ENCODE results near the gene TTC7B. TPM values are rescaled to one million over a fixed set of nuclear protein-coding genes. Genes with fewer than 3 reads are reported as not detected.
"Not testable (repeated sequence)": the region's sequence is repeated elsewhere in the genome, so short reads cannot be mapped to it uniquely, and the experiment has no call there.

The TTC7B gene
- 30.3 and 32.5 TPM in 2 replicates for total RNA-seq (2014; rRNA removed; shearing (Covaris generic))

- in situ Hi-C loops (cut with HindIII; ENCODE audit: low sequenced_read_pairs): no loop called here
- DNase-seq (ENCODE audit: low spot score): no peak
These were observed at the start of gene TTC7B for GRCh38 chr14:90815822-90816662. Gene TTC7B (minus strand): TSS chr14:90816430. CDS start chr14:90816295, 135 bp downstream.

GRCh38 chr14:90864741-90865140 lies 48.5 kb upstream of the TTC7B start:
- no peak for DNase-seq (ENCODE audit: low spot score)
- in situ Hi-C loops (cut with HindIII; ENCODE audit: low sequenced_read_pairs): no loop called here

- DNase-seq (ENCODE audit: low spot score): no peak
- in situ Hi-C loops (cut with HindIII; ENCODE audit: low sequenced_read_pairs): no loop called here
These were observed 42.3 kb upstream of the TTC7B start for GRCh38 chr14:90858511-90858910.

GRCh38 chr14:90857866-90858265 lies 41.6 kb upstream of the TTC7B start:
- no peak for DNase-seq (ENCODE audit: low spot score)
- in situ Hi-C loops (cut with HindIII; ENCODE audit: low sequenced_read_pairs): no loop called here

- in situ Hi-C loops (cut with HindIII; ENCODE audit: low sequenced_read_pairs); DNase-seq (ENCODE audit: low spot score): not testable (repeated sequence)
These were observed 39.9 kb upstream of the TTC7B start for GRCh38 chr14:90856115-90856514.

GRCh38 chr14:90853116-90853515 lies 36.9 kb upstream of the TTC7B start:
- no peak for DNase-seq (ENCODE audit: low spot score)
- in situ Hi-C loops (cut with HindIII; ENCODE audit: low sequenced_read_pairs): no loop called here

GRCh38 chr14:90851327-90852036 lies 35.3 kb upstream of the TTC7B start:
- DNase-seq (ENCODE audit: low spot score): no peak

GRCh38 chr14:90850487-90850886 lies 34.3 kb upstream of the TTC7B start:
- in situ Hi-C loops (cut with HindIII; ENCODE audit: low sequenced_read_pairs): no loop called here
- DNase-seq (ENCODE audit: low spot score): no peak

More at GRCh38 chr14:90851327-90852036, 35.3 kb upstream of the TTC7B start:
- in situ Hi-C loops (cut with HindIII; ENCODE audit: low sequenced_read_pairs): no loop called here

GRCh38 chr14:90849787-90850444 lies 33.7 kb upstream of the TTC7B start:
- no peak for DNase-seq (ENCODE audit: low spot score)
- in situ Hi-C loops (cut with HindIII; ENCODE audit: low sequenced_read_pairs): no loop called here

- in situ Hi-C loops (cut with HindIII; ENCODE audit: low sequenced_read_pairs): no loop called here
- DNase-seq (ENCODE audit: low spot score): no peak
These were observed 32.9 kb upstream of the TTC7B start for GRCh38 chr14:90848944-90849731.

- in situ Hi-C loops (cut with HindIII; ENCODE audit: low sequenced_read_pairs): no loop called here
- DNase-seq (ENCODE audit: low spot score): no peak
These were observed 30.3 kb upstream of the TTC7B start for GRCh38 chr14:90846511-90846910.

- in situ Hi-C loops (cut with HindIII; ENCODE audit: low sequenced_read_pairs): no loop called here
- no peak for DNase-seq (ENCODE audit: low spot score)
These were observed 28.1 kb upstream of the TTC7B start for GRCh38 chr14:90844321-90844720.

GRCh38 chr14:90842726-90843125 lies 26.5 kb upstream of the TTC7B start:
- in situ Hi-C loops (cut with HindIII; ENCODE audit: low sequenced_read_pairs): no loop called here
- DNase-seq (ENCODE audit: low spot score): no peak

- in situ Hi-C loops (cut with HindIII; ENCODE audit: low sequenced_read_pairs); DNase-seq (ENCODE audit: low spot score): not testable (repeated sequence)
These were observed 24.4 kb upstream of the TTC7B start for GRCh38 chr14:90840667-90841066.

GRCh38 chr14:90839889-90840266 lies 23.6 kb upstream of the TTC7B start:
- in situ Hi-C loops (cut with HindIII; ENCODE audit: low sequenced_read_pairs): no loop called here
- DNase-seq (ENCODE audit: low spot score): no peak

GRCh38 chr14:90839024-90839888 lies 23.0 kb upstream of the TTC7B start:
- DNase-seq (ENCODE audit: low spot score): no peak
- in situ Hi-C loops (cut with HindIII; ENCODE audit: low sequenced_read_pairs): no loop called here

- DNase-seq (ENCODE audit: low spot score); in situ Hi-C loops (cut with HindIII; ENCODE audit: low sequenced_read_pairs): not testable (repeated sequence)
These were observed 22.3 kb upstream of the TTC7B start for GRCh38 chr14:90838531-90838930.

- in situ Hi-C loops (cut with HindIII; ENCODE audit: low sequenced_read_pairs): no loop called here
These were observed 21.1 kb upstream of the TTC7B start for GRCh38 chr14:90837355-90837754.

More at GRCh38 chr14:90837355-90837754, 21.1 kb upstream of the TTC7B start:
- no peak for DNase-seq (ENCODE audit: low spot score)
